B cell (primary cell): Measurements from ENCODE around the gene RBP7. TPM values are rescaled to one million over a fixed set of nuclear protein-coding genes. Genes with fewer than 3 reads are reported as not detected.
A peak's percentile ranks its signal among the peaks of the same experiment; 100 is the strongest.

Source experiments
- ATAC-seq: fragments of 200-7000 bp; cut with Tn5 transposase; one replicate; pipeline ENCODE4 v1.10.0; 2021; ENCODE audit warnings: low read depth, mild to moderate bottlenecking, moderate number of reproducible peaks, moderate library complexity
- CTCF ChIA-PET: fragments of 350-600 bp; sonication (Branson Sonifier 250); formaldehyde crosslinking; loops from one replicate; lab custom pipeline; 2021; ENCODE audit warnings: antibody characterized with exemption, inconsistent platforms; lab: Charles Lee
- POLR2A ChIA-PET: fragments of 350-600 bp; sonication (Branson Sonifier 250); formaldehyde crosslinking; loops from one replicate; lab custom pipeline; 2021; ENCODE audit warnings: antibody characterized with exemption; lab: Charles Lee
- DNase-seq: peaks from one replicate; pipeline ENCODE4 v3.0.0; 2013
- H2AFZ ChIP-seq: 2 replicates; pipeline ENCODE4 v1.6.1; 2012; ENCODE audit warnings: mild to moderate bottlenecking, low read depth, low read length; ENCODE audit not compliant: insufficient read depth, poor library complexity, severe bottlenecking
- H3K27ac ChIP-seq, 2 donors: 1 replicate in 1 of 2; 2 replicates in 1 of 2; pipeline ENCODE4 v1.5.1; 2012 to 2013; ENCODE audit warnings: low read length in 2 of 2, mild to moderate bottlenecking in 2 of 2, moderate library complexity in 1 of 2
- H3K27me3 ChIP-seq, 4 experiments: fragments of 200-600 bp in 1 of 4; sonication (generic) in 1 of 4; replicated peaks in 1 of 4; 1 replicate in 2 of 4; 2 replicates in 2 of 4; pipeline versions ENCODE4 v1.6.1 to v1.7.0; 2013 to 2016; ENCODE audit warnings: low read length in 3 of 4, mild to moderate bottlenecking in 2 of 4, mixed read lengths in 1 of 4, moderate library complexity in 1 of 4; ENCODE audit not compliant: insufficient read depth in 4 of 4, control insufficient read depth in 3 of 4; ENCODE audit errors: control extremely low read depth in 1 of 4
- H3K36me3 ChIP-seq, 2 experiments: replicated peaks in 1 of 2; 1 replicate in 1 of 2; 2 replicates in 1 of 2; pipeline versions ENCODE4 v1.6.1 to v1.7.1; 2013; ENCODE audit warnings: low read length in 1 of 2; ENCODE audit not compliant: insufficient read depth in 2 of 2, control insufficient read depth in 1 of 2; ENCODE audit errors: control extremely low read depth in 1 of 2, extremely low read depth in 1 of 2
- H3K4me1 ChIP-seq, 2 donors: fragments of 200-600 bp in 1 of 2; sonication (generic) in 1 of 2; 1 replicate in 1 of 2; 2 replicates in 1 of 2; pipeline versions ENCODE4 v1.5.1 to v1.6.1; 2013 to 2017; ENCODE audit warnings: low read length in 2 of 2; ENCODE audit not compliant: control insufficient read depth in 2 of 2, insufficient read depth in 2 of 2
- H3K4me2 ChIP-seq: replicated peaks from 2 replicates; pipeline ENCODE3; 2012; ENCODE audit warnings: mild to moderate bottlenecking, low read depth, low read length; ENCODE audit not compliant: poor library complexity, severe bottlenecking
- H3K4me3 ChIP-seq, 5 experiments: fragments of 200-600 bp in 1 of 5; sonication (generic) in 1 of 5; 1 replicate in 3 of 5; 2 replicates in 2 of 5; pipeline versions ENCODE4 v1.5.1 to v1.7.0; 2011 to 2016; ENCODE audit warnings: low read length in 4 of 5, mild to moderate bottlenecking in 4 of 5, low read depth in 2 of 5, control low read depth in 1 of 5, moderate library complexity in 1 of 5; ENCODE audit not compliant: insufficient read depth in 1 of 5; ENCODE audit errors: control extremely low read depth in 1 of 5, extremely low read depth in 1 of 5
- H3K79me2 ChIP-seq: fragments of 200-600 bp; sonication (generic); one replicate; pipeline ENCODE4 v1.6.0; 2016; ENCODE audit warnings: low read length; ENCODE audit not compliant: control insufficient read depth, insufficient read depth
- H3K9ac ChIP-seq: fragments of 200-600 bp; sonication (generic); 2 replicates; pipeline ENCODE4 v1.6.1; 2017; ENCODE audit warnings: mild to moderate bottlenecking, low read length, moderate library complexity
- H3K9me3 ChIP-seq, 3 donors: one replicate each; pipeline versions ENCODE4 v1.6.1 to v1.7.1; 2013; ENCODE audit warnings: low read length in 2 of 3; ENCODE audit not compliant: control insufficient read depth in 2 of 3, insufficient read depth in 1 of 3; ENCODE audit errors: control extremely low read depth in 1 of 3
- H4K20me1 ChIP-seq: 2 replicates; pipeline ENCODE4 v1.6.0; 2012; ENCODE audit warnings: mild to moderate bottlenecking, low read length; ENCODE audit not compliant: insufficient read depth, control insufficient read depth, poor library complexity, severe bottlenecking
- H3K27ac Mint-ChIP-seq: one replicate; pipeline ENCODE4 v1.8.0; 2021; ENCODE audit warnings: mixed read lengths
- H3K27me3 Mint-ChIP-seq: one replicate; pipeline ENCODE4 v1.8.0; 2021; ENCODE audit warnings: mixed read lengths
- H3K4me1 Mint-ChIP-seq: one replicate; pipeline ENCODE4 v1.8.0; 2021; ENCODE audit warnings: mixed read lengths
- H3K4me3 Mint-ChIP-seq: one replicate; pipeline ENCODE4 v1.8.0; 2021; ENCODE audit warnings: mixed read lengths
- H3K9me3 Mint-ChIP-seq: one replicate; pipeline ENCODE4 v1.8.0; 2022; ENCODE audit warnings: mixed read lengths; ENCODE audit not compliant: insufficient read depth
- EZH2 ChIP-seq: IDR thresholded peaks from 2 replicates; pipeline ENCODE4 v1.6.1; 2012; ENCODE audit warnings: borderline replicate concordance, low read depth, mild to moderate bottlenecking, moderate library complexity, low read length; ENCODE audit not compliant: insufficient read depth, poor library complexity, severe bottlenecking
- WGBS: methylation state at CpG from one replicate; pipeline ENCODE4 v1.1.5; 2013; ENCODE audit warnings: missing lambda C conversion rate; ENCODE audit not compliant: insufficient coverage; 5-methylcytosine and 5-hydroxymethylcytosine counted together
- intact Hi-C: fragments of 100-400 bp; cut with micrococcal nuclease; formaldehyde crosslinking; loops from one replicate; pipeline ENCODE4 v1.10.0; 2022
- polyA plus RNA-seq: library from polyadenylated mRNA; depleted of rRNA; stranded (reverse); fragments of >200 nt; gene quantifications from 2 replicates; pipeline ENCODE4 v1.2.3, GENCODE V29; 2012
- total RNA-seq, 2 donors: library from RNA; stranded (reverse); fragments of 120-200 nt in 1 of 2; gene quantifications; 1 replicate in 1 of 2; 2 replicates in 1 of 2; pipeline versions ENCODE4 v1.2.3 to v1.2.4, GENCODE V29; 2013 to 2022
- TF ChIP-seq, protein P1 (sequence below): fragments of 200-600 bp; IDR thresholded peaks from one replicate; pipeline ENCODE4 v1.8.0; 2022; ENCODE audit warnings: antibody characterized with exemption, mild to moderate bottlenecking

The RBP7 gene
- total and polyA plus RNA-seq, 2 donors (not counting 1 experiment from before 2014, with no cell fraction given) = 0.40 TPM; not detected in 1

DNA sequence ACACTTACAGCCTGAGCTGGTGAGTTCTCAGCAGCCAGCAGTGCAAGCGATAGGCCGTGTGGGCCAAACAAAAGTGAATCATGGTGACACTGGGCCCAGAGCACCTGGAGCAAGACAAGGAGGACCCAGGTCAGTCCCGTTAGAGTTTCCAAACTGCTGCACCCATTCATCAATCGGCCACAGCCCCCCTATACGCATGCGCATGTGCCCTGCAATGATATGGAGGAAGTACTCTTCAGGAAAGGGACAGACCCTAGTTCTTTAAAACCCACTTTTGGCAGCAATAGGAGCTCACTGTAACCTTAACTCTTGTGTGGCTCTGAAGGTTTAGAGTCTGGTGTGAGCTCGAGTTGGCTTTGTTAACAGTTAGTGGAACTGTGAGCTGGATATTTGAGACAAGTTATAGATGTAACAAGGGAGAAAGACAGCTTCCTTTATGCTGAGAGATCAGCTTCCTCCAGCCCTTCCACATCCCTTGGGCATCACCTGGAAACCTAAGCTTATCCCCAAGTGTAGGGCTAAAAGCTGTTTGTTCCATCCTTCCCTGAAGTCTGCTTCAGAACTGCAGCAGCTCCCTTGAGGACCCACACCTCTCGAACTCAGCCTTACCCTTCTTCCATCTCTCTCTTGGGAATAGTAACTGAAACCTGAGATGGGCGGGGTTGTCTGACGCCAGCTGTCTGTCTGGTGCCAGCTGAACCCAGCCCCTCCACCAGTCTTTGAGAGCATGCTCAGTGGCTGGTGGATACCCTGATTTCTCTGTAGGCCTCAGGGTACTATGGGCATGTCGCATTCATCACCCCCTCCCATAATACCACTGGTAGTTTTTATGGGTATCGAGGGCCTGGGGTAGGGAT, 36.1 kb upstream of the RBP7 start:
- ChIA-PET POLR2A (interaction anchor here (0.7 to 1.5 kb wide), 2 partner anchors 10 to 13 kb away, joined by 8 to 14 read pairs; no protein-coding TSS in a partner anchor), CTCF (interaction anchor here (0.6 to 4.7 kb wide), 6 partner anchors 10 to 930 kb away, joined by 3 to 33 read pairs (median 3); partner anchors contain the start of gene CENPS)
- Histone ChIP-seq H2AFZ (peak overlapping the region; percentile 69), H3K27ac (peak overlapping the region; percentile 2 to 44), H3K36me3 (peaks cover 0 to 3% of the 10 kb centered on the region in 2 experiments), H4K20me1 (no peaks in the 10 kb centered on the region), H3K79me2 (peaks cover 26% of the 10 kb centered on the region), H3K27me3 (no peaks in the 10 kb centered on the region), H3K9me3 (no peaks in the 10 kb centered on the region), H3K4me1 (peaks cover 11 to 14% of the 10 kb centered on the region in 2 donors), H3K4me3 (peak overlapping the region in 2 of 5 experiments; percentile 13 to 46), H3K4me2 (peak overlapping the region; percentile 61), H3K9ac (peak overlapping the region; percentile 57)
- WGBS = 43% methylated on average over 5 of the region's 12 CpGs
- Mint-ChIP-seq H3K4me3 (peak overlapping the region; percentile 66), H3K27ac (peak overlapping the region; percentile 85), H3K27me3 (no peaks in the 10 kb centered on the region), H3K9me3 (no peaks in the 10 kb centered on the region), H3K4me1 (peaks cover 13% of the 10 kb centered on the region)
- ATAC-seq (peak; percentile 99), DNase-seq (peak; percentile 73)
- TF ChIP-seq, protein P1, sequence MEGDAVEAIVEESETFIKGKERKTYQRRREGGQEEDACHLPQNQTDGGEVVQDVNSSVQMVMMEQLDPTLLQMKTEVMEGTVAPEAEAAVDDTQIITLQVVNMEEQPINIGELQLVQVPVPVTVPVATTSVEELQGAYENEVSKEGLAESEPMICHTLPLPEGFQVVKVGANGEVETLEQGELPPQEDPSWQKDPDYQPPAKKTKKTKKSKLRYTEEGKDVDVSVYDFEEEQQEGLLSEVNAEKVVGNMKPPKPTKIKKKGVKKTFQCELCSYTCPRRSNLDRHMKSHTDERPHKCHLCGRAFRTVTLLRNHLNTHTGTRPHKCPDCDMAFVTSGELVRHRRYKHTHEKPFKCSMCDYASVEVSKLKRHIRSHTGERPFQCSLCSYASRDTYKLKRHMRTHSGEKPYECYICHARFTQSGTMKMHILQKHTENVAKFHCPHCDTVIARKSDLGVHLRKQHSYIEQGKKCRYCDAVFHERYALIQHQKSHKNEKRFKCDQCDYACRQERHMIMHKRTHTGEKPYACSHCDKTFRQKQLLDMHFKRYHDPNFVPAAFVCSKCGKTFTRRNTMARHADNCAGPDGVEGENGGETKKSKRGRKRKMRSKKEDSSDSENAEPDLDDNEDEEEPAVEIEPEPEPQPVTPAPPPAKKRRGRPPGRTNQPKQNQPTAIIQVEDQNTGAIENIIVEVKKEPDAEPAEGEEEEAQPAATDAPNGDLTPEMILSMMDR = no peak
- no peak for TF ChIP-seq EZH2
- intact Hi-C loops = loop anchor here (1.0 kb wide), 1 partner anchor 11 kb away; no protein-coding TSS in a partner anchor

GRCh38 chr1:9984253-9984652, 12.8 kb upstream of the RBP7 start:
- ATAC-seq (no peak), DNase-seq (no peak)
- 98% methylated on average over 4 of the region's 5 CpGs for WGBS
- Histone ChIP-seq H3K27ac (no peak overlapping the region), H3K9ac (no peak overlapping the region), H3K4me2 (no peak overlapping the region), H3K4me1 (no peaks in the 10 kb centered on the region), H3K4me3 (no peak overlapping the region), H3K36me3 (peaks cover 2 to 13% of the 10 kb centered on the region in 2 experiments), H2AFZ (no peak overlapping the region), H3K9me3 (no peaks in the 10 kb centered on the region), H3K79me2 (no peaks in the 10 kb centered on the region), H4K20me1 (no peaks in the 10 kb centered on the region), H3K27me3 (no peaks in the 10 kb centered on the region)
- POLR2A ChIA-PET = no interaction called here
- Mint-ChIP-seq H3K27me3 (no peaks in the 10 kb centered on the region), H3K4me1 (no peaks in the 10 kb centered on the region), H3K27ac (no peak overlapping the region), H3K9me3 (no peaks in the 10 kb centered on the region), H3K4me3 (no peak overlapping the region)
- TF ChIP-seq, protein P1 = no peak
- TF ChIP-seq EZH2 = no peak
- CTCF ChIA-PET = no interaction called here
- intact Hi-C loops = no loop called here
